Left ventricle myocardium inferior (tissue), 1 donor: ENCODE measurements around the gene ATP2A3. TPM values are rescaled to one million over a fixed set of nuclear protein-coding genes. Genes with fewer than 3 reads are reported as not detected.
A peak's percentile ranks its signal among the peaks of the same experiment; 100 is the strongest.

Experiments used
- DNase-seq: peaks from one replicate; pipeline ENCODE4 v3.0.0-alpha.2; 2020
- H3K27ac ChIP-seq: fragments of 200-600 bp; replicated peaks from 2 replicates; pipeline ENCODE4 v1.8.0; 2021
- H3K27me3 ChIP-seq: fragments of 200-600 bp; 2 replicates; pipeline ENCODE4 v1.8.0; 2021; ENCODE audit warnings: low read depth
- H3K36me3 ChIP-seq: fragments of 200-600 bp; 2 replicates; pipeline ENCODE4 v1.8.0; 2021
- H3K4me1 ChIP-seq: fragments of 200-600 bp; 2 replicates; pipeline ENCODE4 v1.8.0; 2021
- H3K4me3 ChIP-seq: fragments of 200-600 bp; 2 replicates; pipeline ENCODE4 v1.8.0; 2021; ENCODE audit warnings: mild to moderate bottlenecking, moderate library complexity
- H3K9me3 ChIP-seq: fragments of 200-600 bp; replicated peaks from 2 replicates; pipeline ENCODE4 v1.8.0; 2021
- CTCF ChIP-seq: fragments of 200-600 bp; IDR thresholded peaks from 2 replicates; pipeline ENCODE4 v1.8.0; 2021; ENCODE audit warnings: antibody characterized with exemption, mild to moderate bottlenecking, borderline replicate concordance
- intact Hi-C: fragments of 100-400 bp; cut with micrococcal nuclease; formaldehyde crosslinking; loops from one replicate; pipeline ENCODE4 v1.11.0; 2022
- total RNA-seq: library from RNA; stranded (reverse); fragmentation: NEBNext Ultra II Directional; extraction: Animal tissue kit (Norgen Biotek cat#: 25700); gene quantifications from one replicate; pipeline ENCODE4 v1.2.1, GENCODE V29; 2021
- donor health status: DM: no; HTN: yes; CAD: no; lungs with severe emphysema.

ATP2A3 gene
- total RNA-seq, 1 donor from 2014 or later = 8.6 TPM

- DNase-seq = no peak
- H3K9me3 ChIP-seq = peaks cover 20% of the 10 kb centered on the region
- no peak overlapping the region for H3K4me3 ChIP-seq
- TF ChIP-seq CTCF = no peak
- H3K36me3 ChIP-seq = no peaks in the 10 kb centered on the region
- H3K27me3 ChIP-seq = no peaks in the 10 kb centered on the region
- peaks cover 34% of the 10 kb centered on the region for H3K4me1 ChIP-seq
- H3K27ac ChIP-seq = peak overlapping the region; percentile 19
- intact Hi-C loops = no loop called here
Observed at GRCh38 chr17:3974138-3974687, 10.0 kb upstream of the ATP2A3 start.

- H3K4me3 ChIP-seq = no peak overlapping the region
- TF ChIP-seq CTCF = no peak
- intact Hi-C loops = no loop called here
- no peaks in the 10 kb centered on the region for H3K36me3 ChIP-seq
- H3K27me3 ChIP-seq = no peaks in the 10 kb centered on the region
- peaks cover 32% of the 10 kb centered on the region for H3K4me1 ChIP-seq
- H3K27ac ChIP-seq = no peak overlapping the region
- DNase-seq = no peak
- H3K9me3 ChIP-seq = peaks cover 14% of the 10 kb centered on the region
Observed at GRCh38 chr17:3973495-3974137, 9.4 kb upstream of the ATP2A3 start.

- H3K27ac ChIP-seq = no peak overlapping the region
- H3K4me3 ChIP-seq = no peak overlapping the region
- H3K36me3 ChIP-seq = no peaks in the 10 kb centered on the region
- H3K27me3 ChIP-seq = no peaks in the 10 kb centered on the region
- no peak for DNase-seq
- H3K4me1 ChIP-seq = peaks cover 26% of the 10 kb centered on the region
- intact Hi-C loops = no loop called here
- no peak for TF ChIP-seq CTCF
- H3K9me3 ChIP-seq = peaks cover 13% of the 10 kb centered on the region
Observed at GRCh38 chr17:3972931-3973330, 8.7 kb upstream of the ATP2A3 start.

- peaks cover 20% of the 10 kb centered on the region for H3K4me1 ChIP-seq
- no peaks in the 10 kb centered on the region for H3K27me3 ChIP-seq
- no peak overlapping the region for H3K4me3 ChIP-seq
- TF ChIP-seq CTCF = no peak
- no peak for DNase-seq
- no peaks in the 10 kb centered on the region for H3K36me3 ChIP-seq
- H3K9me3 ChIP-seq = peaks cover 13% of the 10 kb centered on the region
- H3K27ac ChIP-seq = no peak overlapping the region
- intact Hi-C loops = no loop called here
Observed at GRCh38 chr17:3972281-3972731, 8.1 kb upstream of the ATP2A3 start.

DNA sequence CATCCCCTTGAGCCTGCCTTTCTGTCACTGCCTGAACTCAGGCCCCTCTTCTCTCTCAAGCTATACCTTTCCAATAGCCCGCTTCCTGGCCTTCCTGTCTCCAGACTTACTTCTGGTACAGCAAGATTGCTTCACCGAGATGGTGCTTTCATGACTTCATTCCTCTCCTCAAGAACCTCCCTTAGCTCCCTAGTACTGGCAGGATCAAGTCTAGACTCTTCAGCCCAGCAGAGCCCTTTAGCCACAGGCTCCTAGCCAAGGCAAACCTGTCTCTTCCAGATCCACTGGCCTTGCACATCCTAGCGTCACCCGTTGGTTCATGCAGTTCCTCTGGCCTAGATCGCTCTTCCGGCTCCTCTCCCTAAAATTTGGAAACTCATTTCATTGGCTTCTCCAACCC is 6.4 kb upstream of the ATP2A3 start:
- intact Hi-C loops = no loop called here
- peaks cover 13% of the 10 kb centered on the region for H3K9me3 ChIP-seq
- H3K27ac ChIP-seq = no peak overlapping the region
- H3K36me3 ChIP-seq = no peaks in the 10 kb centered on the region
- TF ChIP-seq CTCF = no peak
- peaks cover 7% of the 10 kb centered on the region for H3K27me3 ChIP-seq
- no peak for DNase-seq
- no peak overlapping the region for H3K4me3 ChIP-seq
- H3K4me1 ChIP-seq = peaks cover 4% of the 10 kb centered on the region
